ENCODE results near the gene COL4A2. TPM values are rescaled to one million over a fixed set of nuclear protein-coding genes. Genes with fewer than 3 reads are reported as not detected.
A peak's percentile ranks its signal among the peaks of the same experiment; 100 is the strongest.

Gene COL4A2
- total RNA-seq, 1 experiment from 2014 or later, result 66.0 TPM

DNA sequence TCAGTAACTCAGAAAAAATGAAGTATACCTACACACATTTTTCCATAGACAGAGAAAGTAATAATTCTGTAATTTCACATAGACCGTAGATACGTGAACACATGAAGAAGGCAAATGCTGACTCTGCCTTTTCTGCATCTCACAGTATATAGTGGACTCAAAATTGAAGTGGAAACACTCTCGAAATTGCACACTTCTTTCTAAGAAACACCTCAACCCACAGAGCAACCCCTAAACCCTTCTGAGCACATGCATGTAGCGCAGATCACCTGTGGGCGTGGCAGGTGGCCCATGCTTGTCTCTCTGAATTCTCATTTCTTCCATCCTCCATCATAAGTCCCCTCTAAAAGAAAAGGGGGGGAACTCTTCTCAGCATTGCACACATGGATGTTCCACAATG is 34.9 kb upstream of the COL4A2 start:
- Mint-ChIP-seq H3K36me3 (ENCODE audit: insufficient read depth, unreplicated experiment) (no peaks in the 10 kb centered on the region), H3K9me3 (ENCODE audit: unreplicated experiment) (no peaks in the 10 kb centered on the region), H3K27me3 (ENCODE audit: insufficient read depth, unreplicated experiment) (no peaks in the 10 kb centered on the region), H3K4me3 (ENCODE audit: unreplicated experiment) (no peak overlapping the region), H3K27ac (ENCODE audit: low read depth, unreplicated experiment) (no peak overlapping the region), H3K4me1 (ENCODE audit: insufficient read depth, unreplicated experiment) (no peaks in the 10 kb centered on the region)
- BruUV-seq (replicated peaks), result no TSS peak
- intact Hi-C loops (cut with micrococcal nuclease), result no loop called here
- CTCF ChIA-PET, result no interaction called here
- POLR2A ChIA-PET, result interaction anchor here (0.6 kb wide), 1 partner anchor 27 kb away, joined by 3 read pairs; no protein-coding TSS in a partner anchor
- TF ChIP-seq, protein P1, sequence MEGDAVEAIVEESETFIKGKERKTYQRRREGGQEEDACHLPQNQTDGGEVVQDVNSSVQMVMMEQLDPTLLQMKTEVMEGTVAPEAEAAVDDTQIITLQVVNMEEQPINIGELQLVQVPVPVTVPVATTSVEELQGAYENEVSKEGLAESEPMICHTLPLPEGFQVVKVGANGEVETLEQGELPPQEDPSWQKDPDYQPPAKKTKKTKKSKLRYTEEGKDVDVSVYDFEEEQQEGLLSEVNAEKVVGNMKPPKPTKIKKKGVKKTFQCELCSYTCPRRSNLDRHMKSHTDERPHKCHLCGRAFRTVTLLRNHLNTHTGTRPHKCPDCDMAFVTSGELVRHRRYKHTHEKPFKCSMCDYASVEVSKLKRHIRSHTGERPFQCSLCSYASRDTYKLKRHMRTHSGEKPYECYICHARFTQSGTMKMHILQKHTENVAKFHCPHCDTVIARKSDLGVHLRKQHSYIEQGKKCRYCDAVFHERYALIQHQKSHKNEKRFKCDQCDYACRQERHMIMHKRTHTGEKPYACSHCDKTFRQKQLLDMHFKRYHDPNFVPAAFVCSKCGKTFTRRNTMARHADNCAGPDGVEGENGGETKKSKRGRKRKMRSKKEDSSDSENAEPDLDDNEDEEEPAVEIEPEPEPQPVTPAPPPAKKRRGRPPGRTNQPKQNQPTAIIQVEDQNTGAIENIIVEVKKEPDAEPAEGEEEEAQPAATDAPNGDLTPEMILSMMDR (IDR thresholded peaks at IDR 0.05; ENCODE audit: unreplicated experiment), result no peak
- DNase-seq (ENCODE audit: unreplicated experiment), result no peak

DNA sequence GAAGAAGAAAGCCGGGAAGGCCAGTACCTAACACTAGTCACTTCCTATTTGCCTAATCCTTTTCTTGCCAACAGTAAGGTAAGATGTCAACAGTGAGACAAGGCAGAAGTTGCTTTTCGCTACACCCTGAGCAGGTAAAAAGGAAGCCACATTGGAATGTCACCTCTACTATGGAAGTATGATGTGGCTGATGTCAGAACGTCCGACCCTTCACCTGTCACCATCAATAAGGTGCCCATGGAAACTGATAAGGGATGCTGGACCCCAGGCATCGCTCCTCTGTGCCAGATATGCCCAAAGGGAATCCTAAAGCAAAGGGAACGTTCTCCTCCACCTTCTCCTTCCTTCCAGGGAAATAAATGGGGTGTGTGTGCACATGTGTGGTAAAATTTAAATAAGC is 34.4 kb upstream of the COL4A2 start:
- H3K4me3 Mint-ChIP-seq (ENCODE audit: unreplicated experiment), result no peak overlapping the region
- ChIA-PET POLR2A (no interaction called here), CTCF (no interaction called here)
- intact Hi-C loops (cut with micrococcal nuclease), result no loop called here
- H3K4me1 Mint-ChIP-seq (ENCODE audit: insufficient read depth, unreplicated experiment), result no peaks in the 10 kb centered on the region
- no peaks in the 10 kb centered on the region for H3K9me3 Mint-ChIP-seq (ENCODE audit: unreplicated experiment)
- no peak overlapping the region for H3K27ac Mint-ChIP-seq (ENCODE audit: low read depth, unreplicated experiment)
- TF ChIP-seq, protein P1 (IDR thresholded peaks at IDR 0.05; ENCODE audit: unreplicated experiment), result no peak
- H3K36me3 Mint-ChIP-seq (ENCODE audit: insufficient read depth, unreplicated experiment), result no peaks in the 10 kb centered on the region
- no TSS peak for BruUV-seq (replicated peaks)
- H3K27me3 Mint-ChIP-seq (ENCODE audit: insufficient read depth, unreplicated experiment), result no peaks in the 10 kb centered on the region
- no peak for DNase-seq (ENCODE audit: unreplicated experiment)

DNA sequence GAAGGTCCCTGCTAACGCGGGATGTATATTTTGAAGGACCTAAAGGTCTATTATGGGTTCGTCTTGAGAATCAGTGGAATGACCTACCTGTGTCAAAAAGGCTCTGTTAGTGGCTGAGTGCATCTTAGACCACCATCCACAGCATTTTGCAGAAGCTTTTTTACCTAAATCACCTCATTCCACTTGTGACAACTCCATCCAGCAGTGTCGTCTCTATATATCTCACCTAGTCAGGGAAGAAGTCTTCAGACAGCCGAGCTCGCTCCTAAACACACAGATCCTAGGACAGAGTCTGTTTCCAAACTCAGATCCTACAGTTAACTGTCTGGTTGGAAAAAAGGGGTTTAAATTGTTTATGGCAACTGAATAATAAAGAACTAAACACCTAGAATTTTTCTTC is 33.8 kb upstream of the COL4A2 start:
- BruUV-seq (replicated peaks), result no TSS peak
- ChIA-PET POLR2A (no interaction called here), CTCF (no interaction called here)
- H3K27me3 Mint-ChIP-seq (ENCODE audit: insufficient read depth, unreplicated experiment), result no peaks in the 10 kb centered on the region
- no peak overlapping the region for H3K4me3 Mint-ChIP-seq (ENCODE audit: unreplicated experiment)
- H3K4me1 Mint-ChIP-seq (ENCODE audit: insufficient read depth, unreplicated experiment), result no peaks in the 10 kb centered on the region
- intact Hi-C loops (cut with micrococcal nuclease), result no loop called here
- no peak overlapping the region for H3K27ac Mint-ChIP-seq (ENCODE audit: low read depth, unreplicated experiment)
- no peak for DNase-seq (ENCODE audit: unreplicated experiment)
- H3K9me3 Mint-ChIP-seq (ENCODE audit: unreplicated experiment), result no peaks in the 10 kb centered on the region
- TF ChIP-seq, protein P1 (IDR thresholded peaks at IDR 0.05; ENCODE audit: unreplicated experiment), result no peak
- no peaks in the 10 kb centered on the region for H3K36me3 Mint-ChIP-seq (ENCODE audit: insufficient read depth, unreplicated experiment)

DNA sequence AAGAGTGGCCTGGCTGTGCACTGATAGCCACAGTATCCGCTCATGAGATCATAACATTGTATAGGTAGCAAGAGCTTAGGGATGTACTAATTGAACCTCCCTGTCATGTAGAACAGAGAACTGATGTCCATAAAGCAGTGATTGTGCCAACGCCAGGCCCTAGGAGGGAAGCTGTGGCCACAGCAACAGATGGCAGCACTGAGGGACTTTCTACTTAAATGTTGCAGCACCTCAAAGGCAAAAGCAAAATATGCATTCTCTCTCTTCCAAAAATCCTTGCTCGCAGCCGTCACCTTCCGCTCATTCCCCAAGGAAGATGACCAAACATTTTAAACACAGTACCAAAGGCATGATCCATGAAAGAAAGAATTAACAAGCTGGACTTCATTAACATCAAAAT is 32.4 kb upstream of the COL4A2 start:
- Mint-ChIP-seq H3K9me3 (ENCODE audit: unreplicated experiment) (no peaks in the 10 kb centered on the region), H3K4me1 (ENCODE audit: insufficient read depth, unreplicated experiment) (no peaks in the 10 kb centered on the region), H3K36me3 (ENCODE audit: insufficient read depth, unreplicated experiment) (no peaks in the 10 kb centered on the region), H3K27me3 (ENCODE audit: insufficient read depth, unreplicated experiment) (no peaks in the 10 kb centered on the region), H3K4me3 (ENCODE audit: unreplicated experiment) (no peak overlapping the region), H3K27ac (ENCODE audit: low read depth, unreplicated experiment) (no peak overlapping the region)
- DNase-seq (ENCODE audit: unreplicated experiment), result peak; percentile 15
- POLR2A ChIA-PET, result interaction anchor here (0.6 to 0.7 kb wide), 2 partner anchors 45 to 127 kb away, joined by 3 to 5 read pairs; no protein-coding TSS in a partner anchor
- CTCF ChIA-PET, result interaction anchor here (0.6 to 1.4 kb wide), 5 partner anchors 10 to 137 kb away, joined by 3 to 6 read pairs (median 4); no protein-coding TSS in a partner anchor
- intact Hi-C loops (cut with micrococcal nuclease), result loop anchor here (1.0 kb wide), 1 partner anchor 138 kb away; no protein-coding TSS in a partner anchor
- TF ChIP-seq, protein P1 (IDR thresholded peaks at IDR 0.05; ENCODE audit: unreplicated experiment), result peak; percentile 20
- no TSS peak for BruUV-seq (replicated peaks)
